Vagina (tissue), 2 donors: Measurements from ENCODE around the gene PLPP2. TPM values are rescaled to one million over a fixed set of nuclear protein-coding genes. Genes with fewer than 3 reads are reported as not detected.

ENCODE experiments used
- DNase-seq, 2 donors: peaks; one replicate each; pipeline ENCODE4 v3.0.0-alpha.2; 2017; ENCODE audit errors: extremely low spot score in 2 of 2
- H3K27ac ChIP-seq: fragments of 200-600 bp; sonication (generic); one replicate; pipeline ENCODE4 v1.5.1; 2019
- H3K27me3 ChIP-seq: fragments of 200-600 bp; sonication (generic); one replicate; pipeline ENCODE4 v1.5.1; 2019
- H3K36me3 ChIP-seq, 2 donors: fragments of 200-600 bp; sonication (generic); one replicate each; pipeline ENCODE4 v1.5.1; 2017 to 2019
- H3K4me1 ChIP-seq: fragments of 200-600 bp; sonication (generic); one replicate; pipeline ENCODE4 v1.5.1; 2019
- H3K4me3 ChIP-seq, 2 donors: fragments of 200-600 bp; sonication (generic); 1 replicate in 1 of 2; 2 replicates in 1 of 2; pipeline ENCODE4 v1.5.1; 2016 to 2019
- H3K9me3 ChIP-seq: fragments of 200-600 bp; sonication (generic); one replicate; pipeline ENCODE4 v1.5.1; 2019
- CTCF ChIP-seq, 3 experiments: fragments of 450-650 bp in 2 of 3; fragments of 200-600 bp in 1 of 3; sonication (generic) in 1 of 3; IDR thresholded peaks; one replicate each; pipeline ENCODE4 v1.5.1; 2017 to 2019; ENCODE audit warnings: antibody characterized with exemption in 3 of 3, mild to moderate bottlenecking in 2 of 3, moderate library complexity in 2 of 3
- POLR2A ChIP-seq, 2 donors: fragments of 450-650 bp; IDR thresholded peaks; one replicate each; pipeline ENCODE4 v1.6.1; 2017; ENCODE audit warnings: antibody characterized with exemption in 2 of 2, mild to moderate bottlenecking in 2 of 2, moderate library complexity in 2 of 2
- POLR2AphosphoS5 ChIP-seq, 2 donors: sonication (generic); formaldehyde crosslinking; IDR thresholded peaks; one replicate each; pipeline ENCODE4 v1.9.0; 2017; ENCODE audit warnings: antibody characterized with exemption in 2 of 2, mild to moderate bottlenecking in 2 of 2, low read depth in 1 of 2; ENCODE audit not compliant: insufficient read depth in 1 of 2
- intact Hi-C: fragments of 100-400 bp; cut with DNase I; formaldehyde crosslinking; loops from one replicate; pipeline ENCODE4 v1.15.1; 2023
- total RNA-seq: library from RNA; depleted of rRNA; stranded (reverse); fragments of >200 nt; gene quantifications from one replicate; pipeline ENCODE4 v1.2.3, GENCODE V29; 2016

PLPP2 gene
- total RNA-seq, 1 donor from 2014 or later = 49.4 TPM

GRCh38 chr19:281156-281853 lies 9.9 kb downstream of the PLPP2 start:
- intact Hi-C loops = no loop called here
- no peak for DNase-seq
- Histone ChIP-seq H3K9me3 (no peaks in the 10 kb centered on the region), H3K4me1 (no peaks in the 10 kb centered on the region), H3K27me3 (no peaks in the 10 kb centered on the region), H3K36me3 (no peaks in the 10 kb centered on the region), H3K4me3 (no peak overlapping the region), H3K27ac (no peak overlapping the region)
- TF ChIP-seq POLR2AphosphoS5 (IDR thresholded peaks at IDR 0.05; ENCODE audit: insufficient read depth in 1 of 2, low read depth in 1 of 2) (no peak), POLR2A (IDR thresholded peaks at IDR 0.05) (no peak), CTCF (IDR thresholded peaks at IDR 0.05) (no peak)

GRCh38 chr19:280541-281009 lies 10.6 kb downstream of the PLPP2 start:
- H3K27me3 ChIP-seq = no peaks in the 10 kb centered on the region
- intact Hi-C loops = no loop called here
- no peaks in the 10 kb centered on the region for H3K36me3 ChIP-seq
- DNase-seq = no peak
- no peak overlapping the region for H3K4me3 ChIP-seq
- no peaks in the 10 kb centered on the region for H3K4me1 ChIP-seq
- H3K9me3 ChIP-seq = no peaks in the 10 kb centered on the region
- no peak overlapping the region for H3K27ac ChIP-seq
- TF ChIP-seq POLR2AphosphoS5 (IDR thresholded peaks at IDR 0.05; ENCODE audit: insufficient read depth in 1 of 2, low read depth in 1 of 2) = no peak
- no peak for TF ChIP-seq POLR2A (IDR thresholded peaks at IDR 0.05)
- TF ChIP-seq CTCF (IDR thresholded peaks at IDR 0.05) = no peak

- H3K27me3 ChIP-seq = no peaks in the 10 kb centered on the region
- TF ChIP-seq POLR2AphosphoS5 (IDR thresholded peaks at IDR 0.05; ENCODE audit: insufficient read depth in 1 of 2, low read depth in 1 of 2) (no peak), POLR2A (IDR thresholded peaks at IDR 0.05) (no peak), CTCF (IDR thresholded peaks at IDR 0.05) (no peak)
- DNase-seq = no peak
- H3K36me3 ChIP-seq = no peaks in the 10 kb centered on the region
- no peak overlapping the region for H3K4me3 ChIP-seq
- no peak overlapping the region for H3K27ac ChIP-seq
- intact Hi-C loops = no loop called here
- no peaks in the 10 kb centered on the region for H3K9me3 ChIP-seq
- no peaks in the 10 kb centered on the region for H3K4me1 ChIP-seq
Measured at GRCh38 chr19:279656-280055, 11.5 kb downstream of the PLPP2 start.

- Histone ChIP-seq H3K9me3 (no peaks in the 10 kb centered on the region), H3K4me3 (no peak overlapping the region), H3K4me1 (no peaks in the 10 kb centered on the region), H3K27ac (no peak overlapping the region), H3K36me3 (no peaks in the 10 kb centered on the region), H3K27me3 (no peaks in the 10 kb centered on the region)
- intact Hi-C loops = no loop called here
- TF ChIP-seq POLR2AphosphoS5 (IDR thresholded peaks at IDR 0.05; ENCODE audit: insufficient read depth in 1 of 2, low read depth in 1 of 2) (no peak), CTCF (IDR thresholded peaks at IDR 0.05) (no peak), POLR2A (IDR thresholded peaks at IDR 0.05) (no peak)
- DNase-seq = no peak
Measured at GRCh38 chr19:279231-279630, 12.0 kb downstream of the PLPP2 start.

GRCh38 chr19:277581-278165 lies 13.5 kb downstream of the PLPP2 start:
- Histone ChIP-seq H3K36me3 (no peaks in the 10 kb centered on the region), H3K27ac (no peak overlapping the region), H3K4me1 (no peaks in the 10 kb centered on the region), H3K4me3 (no peak overlapping the region), H3K27me3 (no peaks in the 10 kb centered on the region), H3K9me3 (no peaks in the 10 kb centered on the region)
- DNase-seq = no peak
- intact Hi-C loops = no loop called here
- TF ChIP-seq POLR2A (IDR thresholded peaks at IDR 0.05) = no peak
- TF ChIP-seq CTCF (IDR thresholded peaks at IDR 0.05) = no peak
- no peak for TF ChIP-seq POLR2AphosphoS5 (IDR thresholded peaks at IDR 0.05; ENCODE audit: insufficient read depth in 1 of 2, low read depth in 1 of 2)
